ENCODE data around the gene BCO1. TPM values are rescaled to one million over a fixed set of nuclear protein-coding genes. Genes with fewer than 3 reads are reported as not detected.

BCO1 gene
- total RNA-seq, 2 experiments from 2014 or later = not detected

GRCh38 chr16:81232740-81233367 lies 5.6 kb upstream of the BCO1 start:
- Histone ChIP-seq H3K9me3 (ENCODE audit: low read length) (no peaks in the 10 kb centered on the region), H3K36me3 (ENCODE audit: insufficient read depth, low read length) (no peaks in the 10 kb centered on the region), H3K9me2 (ENCODE audit: insufficient read depth, low read length) (no peaks in the 10 kb centered on the region), H2AFZ (ENCODE audit: low read length) (no peak overlapping the region), H4K20me1 (ENCODE audit: insufficient read depth, low read length) (no peaks in the 10 kb centered on the region), H3K79me2 (ENCODE audit: insufficient read depth, low read depth, low read length) (no peaks in the 10 kb centered on the region), H3K4me2 (ENCODE audit: low read length) (no peak overlapping the region), H3K27ac (ENCODE audit: low read depth, low read length, poor library complexity, severe bottlenecking) (no peak overlapping the region), H3K4me3 (ENCODE audit: low read depth, low read length, poor library complexity, severe bottlenecking) (no peak overlapping the region), H3K4me1 (ENCODE audit: insufficient read depth, low read length, poor library complexity, severe bottlenecking) (peaks cover 7% of the 10 kb centered on the region)
- DNase-seq (ENCODE audit: low spot score) = no peak
- TF ChIP-seq, protein P1, sequence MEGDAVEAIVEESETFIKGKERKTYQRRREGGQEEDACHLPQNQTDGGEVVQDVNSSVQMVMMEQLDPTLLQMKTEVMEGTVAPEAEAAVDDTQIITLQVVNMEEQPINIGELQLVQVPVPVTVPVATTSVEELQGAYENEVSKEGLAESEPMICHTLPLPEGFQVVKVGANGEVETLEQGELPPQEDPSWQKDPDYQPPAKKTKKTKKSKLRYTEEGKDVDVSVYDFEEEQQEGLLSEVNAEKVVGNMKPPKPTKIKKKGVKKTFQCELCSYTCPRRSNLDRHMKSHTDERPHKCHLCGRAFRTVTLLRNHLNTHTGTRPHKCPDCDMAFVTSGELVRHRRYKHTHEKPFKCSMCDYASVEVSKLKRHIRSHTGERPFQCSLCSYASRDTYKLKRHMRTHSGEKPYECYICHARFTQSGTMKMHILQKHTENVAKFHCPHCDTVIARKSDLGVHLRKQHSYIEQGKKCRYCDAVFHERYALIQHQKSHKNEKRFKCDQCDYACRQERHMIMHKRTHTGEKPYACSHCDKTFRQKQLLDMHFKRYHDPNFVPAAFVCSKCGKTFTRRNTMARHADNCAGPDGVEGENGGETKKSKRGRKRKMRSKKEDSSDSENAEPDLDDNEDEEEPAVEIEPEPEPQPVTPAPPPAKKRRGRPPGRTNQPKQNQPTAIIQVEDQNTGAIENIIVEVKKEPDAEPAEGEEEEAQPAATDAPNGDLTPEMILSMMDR (conservative IDR thresholded peaks at IDR 0.05; ENCODE audit: low read length) = no peak
- no peak for TF ChIP-seq EZH2phosphoT487 (IDR thresholded peaks at IDR 0.05; ENCODE audit: borderline replicate concordance, low read depth, low read length)
- no TSS peak for BruUV-seq (replicated peaks)
- intact Hi-C loops (cut with micrococcal nuclease; ENCODE audit: unreplicated experiment) = no loop called here
- ChIA-PET POLR2A (no interaction called here), CTCF (ENCODE audit: unreplicated experiment) (no interaction called here)

DNA sequence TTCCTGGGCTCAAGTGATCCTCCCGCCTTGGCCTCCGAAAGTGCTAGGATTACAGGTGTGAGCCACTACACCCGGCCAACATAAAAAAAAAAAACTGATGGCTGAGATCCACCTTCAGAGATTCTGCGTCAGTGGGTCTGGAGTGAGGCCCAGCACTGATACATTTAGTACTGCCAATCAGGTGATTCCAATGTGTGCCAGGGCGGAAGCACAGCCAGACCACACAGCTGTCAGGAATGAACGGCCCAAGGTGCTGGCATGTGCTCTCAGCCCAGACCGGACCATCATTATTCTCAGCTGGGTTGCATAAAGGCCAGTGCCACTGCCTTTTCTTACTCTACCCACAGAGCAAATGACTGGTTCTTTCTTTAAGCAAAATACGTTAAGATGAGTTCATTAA lies 1.2 kb upstream of the BCO1 start:
- no peak overlapping the region for H3K4me3 ChIP-seq (ENCODE audit: low read depth, low read length, poor library complexity, severe bottlenecking)
- H3K4me1 ChIP-seq (ENCODE audit: insufficient read depth, low read length, poor library complexity, severe bottlenecking) = no peaks in the 10 kb centered on the region
- intact Hi-C loops (cut with micrococcal nuclease; ENCODE audit: unreplicated experiment) = no loop called here
- no peak overlapping the region for H3K4me2 ChIP-seq (ENCODE audit: low read length)
- no peak overlapping the region for H3K27ac ChIP-seq (ENCODE audit: low read depth, low read length, poor library complexity, severe bottlenecking)
- H3K9me3 ChIP-seq (ENCODE audit: low read length) = no peaks in the 10 kb centered on the region
- no peaks in the 10 kb centered on the region for H3K79me2 ChIP-seq (ENCODE audit: insufficient read depth, low read depth, low read length)
- POLR2A ChIA-PET = interaction anchor here (1.0 kb wide), 1 partner anchor 11 kb away, joined by 3 read pairs; no protein-coding TSS in a partner anchor
- no peak overlapping the region for H2AFZ ChIP-seq (ENCODE audit: low read length)
- BruUV-seq (replicated peaks) = no TSS peak
- no peaks in the 10 kb centered on the region for H4K20me1 ChIP-seq (ENCODE audit: insufficient read depth, low read length)
- no peaks in the 10 kb centered on the region for H3K36me3 ChIP-seq (ENCODE audit: insufficient read depth, low read length)
- DNase-seq (ENCODE audit: low spot score) = no peak
- H3K9me2 ChIP-seq (ENCODE audit: insufficient read depth, low read length) = no peaks in the 10 kb centered on the region
- TF ChIP-seq EZH2phosphoT487 (IDR thresholded peaks at IDR 0.05; ENCODE audit: borderline replicate concordance, low read depth, low read length) = no peak
- TF ChIP-seq, protein P1 (conservative IDR thresholded peaks at IDR 0.05; ENCODE audit: low read length) = no peak
- CTCF ChIA-PET (ENCODE audit: unreplicated experiment) = no interaction called here

DNA sequence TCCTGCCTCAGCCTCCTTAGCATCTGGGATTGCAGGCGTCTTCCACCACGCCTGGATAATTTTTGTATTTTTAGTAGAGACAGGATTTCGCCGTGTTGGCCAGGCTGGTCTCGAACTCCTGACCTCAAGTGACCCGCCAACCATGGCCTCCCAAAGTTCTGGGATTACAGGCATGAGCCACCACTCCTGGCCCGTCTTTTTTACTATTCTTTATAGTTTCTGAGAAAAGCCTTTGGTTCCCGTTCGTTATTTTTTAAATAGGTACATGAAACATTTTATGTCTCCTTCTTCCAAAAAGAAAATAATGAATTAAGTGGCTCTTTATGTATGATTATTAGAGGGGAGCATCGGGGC lies 570 bp upstream of the BCO1 start:
- no peak for DNase-seq (ENCODE audit: low spot score)
- no peaks in the 10 kb centered on the region for H3K79me2 ChIP-seq (ENCODE audit: insufficient read depth, low read depth, low read length)
- no peak overlapping the region for H2AFZ ChIP-seq (ENCODE audit: low read length)
- H4K20me1 ChIP-seq (ENCODE audit: insufficient read depth, low read length) = no peaks in the 10 kb centered on the region
- H3K36me3 ChIP-seq (ENCODE audit: insufficient read depth, low read length) = no peaks in the 10 kb centered on the region
- intact Hi-C loops (cut with micrococcal nuclease; ENCODE audit: unreplicated experiment) = no loop called here
- no peaks in the 10 kb centered on the region for H3K9me2 ChIP-seq (ENCODE audit: insufficient read depth, low read length)
- ChIA-PET POLR2A (interaction anchor here (0.8 to 1.2 kb wide), 3 partner anchors 9 to 12 kb away, joined by 3 to 4 read pairs (median 3); no protein-coding TSS in a partner anchor), CTCF (ENCODE audit: unreplicated experiment) (no interaction called here)
- TF ChIP-seq, protein P1 (conservative IDR thresholded peaks at IDR 0.05; ENCODE audit: low read length) = no peak
- TF ChIP-seq EZH2phosphoT487 (IDR thresholded peaks at IDR 0.05; ENCODE audit: borderline replicate concordance, low read depth, low read length) = no peak
- H3K4me1 ChIP-seq (ENCODE audit: insufficient read depth, low read length, poor library complexity, severe bottlenecking) = no peaks in the 10 kb centered on the region
- H3K9me3 ChIP-seq (ENCODE audit: low read length) = no peaks in the 10 kb centered on the region
- no peak overlapping the region for H3K4me3 ChIP-seq (ENCODE audit: low read depth, low read length, poor library complexity, severe bottlenecking)
- BruUV-seq (replicated peaks) = no TSS peak
- H3K4me2 ChIP-seq (ENCODE audit: low read length) = no peak overlapping the region
- H3K27ac ChIP-seq (ENCODE audit: low read depth, low read length, poor library complexity, severe bottlenecking) = no peak overlapping the region
